HL-60 (cell line): Measurements from ENCODE around the gene SLC39A6.

Experiments
- CTCF ChIP-seq: IDR thresholded peaks from one replicate; pipeline ENCODE4 v1.5.1; 2011; ENCODE audit warnings: low read length, control low read depth, inconsistent platforms; ENCODE audit not compliant: insufficient read depth
- GABPA ChIP-seq: IDR thresholded peaks from 2 replicates; pipeline ENCODE4 v1.6.1; 2012; ENCODE audit warnings: low read depth
- POLR2AphosphoS5 ChIP-seq: IDR thresholded peaks from 2 replicates; pipeline ENCODE4 v1.6.1; 2012; ENCODE audit warnings: low read depth
- REST ChIP-seq: IDR thresholded peaks from 2 replicates; pipeline ENCODE4 v1.6.1; 2012; ENCODE audit warnings: low read depth; ENCODE audit not compliant: insufficient replicate concordance

- TF ChIP-seq CTCF = no peak
- no peak for TF ChIP-seq POLR2AphosphoS5
- TF ChIP-seq REST = no peak
- no peak for TF ChIP-seq GABPA
Measured at GRCh38 chr18:36101943-36102342, 27.2 kb downstream of the SLC39A6 start.
